Keratinocyte (primary cell): ENCODE results near the gene TRMT112. TPM values are rescaled to one million over a fixed set of nuclear protein-coding genes. Genes with fewer than 3 reads are reported as not detected.
A peak's percentile ranks its signal among the peaks of the same experiment; 100 is the strongest.

Source experiments
- DNase-seq: peaks from one replicate; pipeline ENCODE4 v3.0.0-alpha.2; 2011; ENCODE audit warnings: low read depth, missing footprints, low spot score
- FAIRE-seq: peaks from 2 replicates; lab custom pipeline; 2011; peaks lifted over from hg19 to GRCh38; lab: Jason Lieb, UNC
- H2AFZ ChIP-seq: 2 replicates; pipeline ENCODE4 v1.6.0; 2012; ENCODE audit warnings: low read length, control low read depth, inconsistent platforms; ENCODE audit not compliant: control insufficient read depth
- H3K27ac ChIP-seq: 2 replicates; pipeline ENCODE4 v1.5.1; 2011; ENCODE audit warnings: low read length; ENCODE audit not compliant: control insufficient read depth, insufficient read depth
- H3K27me3 ChIP-seq: 3 replicates; pipeline ENCODE4 v1.6.0; 2011; ENCODE audit warnings: low read length; ENCODE audit not compliant: control insufficient read depth, insufficient read depth; ENCODE audit errors: extremely low read depth
- H3K36me3 ChIP-seq, 2 experiments: 2 replicates in 1 of 2; 3 replicates in 1 of 2; pipeline ENCODE4 v1.5.1; 2011; ENCODE audit warnings: low read length in 2 of 2, mild to moderate bottlenecking in 1 of 2; ENCODE audit not compliant: control insufficient read depth in 2 of 2, insufficient read depth in 2 of 2; ENCODE audit errors: extremely low read depth in 1 of 2
- H3K4me1 ChIP-seq: 3 replicates; pipeline ENCODE4 v1.5.1; 2011; ENCODE audit warnings: low read length; ENCODE audit not compliant: control insufficient read depth, insufficient read depth; ENCODE audit errors: extremely low read depth
- H3K4me2 ChIP-seq: 3 replicates; pipeline ENCODE4 v1.6.0; 2011; ENCODE audit warnings: low read depth, low read length; ENCODE audit not compliant: control insufficient read depth, insufficient read depth; ENCODE audit errors: extremely low read depth
- H3K4me3 ChIP-seq, 3 experiments: fragments of 200-600 bp in 1 of 3; sonication (generic) in 1 of 3; 2 replicates in 2 of 3; 3 replicates in 1 of 3; pipeline ENCODE4 v1.5.1; 2011 to 2016; ENCODE audit warnings: low read length in 3 of 3, mild to moderate bottlenecking in 3 of 3, control low read depth in 2 of 3, inconsistent platforms in 1 of 3, low read depth in 1 of 3, mixed read lengths in 1 of 3, mixed run types in 1 of 3, moderate library complexity in 1 of 3; ENCODE audit not compliant: control insufficient read depth in 2 of 3, insufficient read depth in 2 of 3; ENCODE audit errors: extremely low read depth in 1 of 3
- H3K79me2 ChIP-seq: 2 replicates; pipeline ENCODE4 v1.6.0; 2012; ENCODE audit warnings: low read length; ENCODE audit not compliant: control insufficient read depth, insufficient read depth
- H3K9ac ChIP-seq: 3 replicates; pipeline ENCODE4 v1.6.0; 2011; ENCODE audit warnings: low read length; ENCODE audit not compliant: control insufficient read depth, insufficient read depth; ENCODE audit errors: extremely low read depth
- H3K9me1 ChIP-seq: 3 replicates; pipeline ENCODE4 v1.6.0; 2011; ENCODE audit warnings: low read length; ENCODE audit not compliant: control insufficient read depth, insufficient read depth; ENCODE audit errors: extremely low read depth
- H3K9me3 ChIP-seq: 2 replicates; pipeline ENCODE4 v1.5.1; 2012; ENCODE audit warnings: low read depth, low read length; ENCODE audit not compliant: control insufficient read depth
- H4K20me1 ChIP-seq: 3 replicates; pipeline ENCODE4 v1.6.0; 2011; ENCODE audit warnings: low read length; ENCODE audit not compliant: control insufficient read depth, insufficient read depth; ENCODE audit errors: extremely low read depth
- EZH2 ChIP-seq: IDR thresholded peaks from one replicate; pipeline ENCODE4 v1.6.1; 2012; ENCODE audit warnings: inconsistent platforms, mild to moderate bottlenecking, low read length, moderate library complexity
- dilution Hi-C: fragments of 300-500 bp; cut with MboI; formaldehyde crosslinking; loops from one replicate; pipeline ENCODE4 v1.7.0; 2020; ENCODE audit warnings: low sequenced_read_pairs; ENCODE audit not compliant: extremely low pct_ligation_motif_present
- polyA plus RNA-seq, 5 experiments: library from polyadenylated mRNA; depleted of rRNA in 3 of 5; stranded (reverse) in 3 of 5; stranded (forward) in 1 of 5; unstranded in 1 of 5; fragments of >200 nt; gene quantifications; 1 replicate in 1 of 5; 2 replicates in 3 of 5; 3 replicates in 1 of 5; pipeline versions ENCODE4 v1.2.1 to v1.2.3, GENCODE V29; 2011 to 2012; ENCODE audit warnings: missing spikeins in 2 of 5, low read depth in 1 of 5, low replicate concordance in 1 of 5
- TF ChIP-seq, protein P1 (sequence below), 3 experiments: IDR thresholded peaks in 1 of 3; conservative IDR thresholded peaks in 1 of 3; optimal IDR thresholded peaks in 1 of 3; 2 replicates in 2 of 3; 3 replicates in 1 of 3; pipeline versions ENCODE3 to v1.5.1; 2011; ENCODE audit warnings: low read length in 3 of 3, mild to moderate bottlenecking in 3 of 3, moderate library complexity in 2 of 3, control low read depth in 1 of 3, inconsistent platforms in 1 of 3; ENCODE audit not compliant: insufficient read depth in 2 of 3; ENCODE audit errors: extremely low read depth in 1 of 3

TRMT112 gene
- polyA plus RNA-seq, 1 donor (not counting 4 experiments of a cell fraction or from before 2014, with no cell fraction given) = 408 TPM

DNA sequence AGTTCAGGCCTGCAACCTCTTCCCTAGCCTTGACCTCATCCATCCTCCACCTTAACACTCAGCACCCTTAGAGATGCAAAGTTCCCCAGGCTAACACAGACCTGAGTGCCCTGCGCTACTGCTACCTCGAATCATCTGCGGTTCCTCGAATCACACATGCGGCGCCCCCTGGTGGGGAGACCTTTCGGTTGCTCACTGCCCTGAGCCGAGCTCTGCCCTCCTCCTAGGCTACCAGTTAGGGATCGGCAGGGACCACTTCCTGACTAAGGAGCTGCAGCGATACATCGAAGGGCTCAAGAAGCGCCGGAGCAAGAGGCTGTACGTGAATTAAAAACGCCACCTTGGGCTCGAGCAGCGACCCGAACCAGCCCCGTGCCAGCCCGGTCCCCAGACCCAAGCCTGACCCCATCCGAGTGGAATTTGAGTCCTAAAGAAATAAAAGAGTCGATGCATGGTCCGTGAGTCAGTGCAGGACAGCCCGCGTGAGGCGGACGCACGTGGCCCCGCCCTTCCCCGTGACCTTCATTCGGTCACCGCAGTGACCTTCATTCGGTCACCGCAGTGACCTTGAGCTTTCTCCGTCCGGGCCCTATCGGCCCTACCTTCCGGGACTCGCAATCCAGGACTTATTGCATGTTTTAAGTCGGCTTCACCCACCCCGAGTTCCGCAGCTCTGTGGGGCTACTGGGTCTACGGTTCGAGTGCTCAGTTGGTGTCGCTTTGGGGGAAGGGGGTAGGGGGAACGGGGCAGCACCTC lies 12.9 kb downstream of the TRMT112 start:
- Histone ChIP-seq H3K4me1 (peaks cover 30% of the 10 kb centered on the region), H2AFZ (peak overlapping the region; percentile 42), H3K4me3 (peak overlapping the region; percentile 58 to 78 (median 78)), H3K27me3 (peaks cover 15% of the 10 kb centered on the region), H3K27ac (peak overlapping the region; percentile 85), H3K9ac (peak overlapping the region; percentile 80), H3K4me2 (peak overlapping the region; percentile 92), H3K79me2 (peaks cover 19% of the 10 kb centered on the region), H4K20me1 (no peaks in the 10 kb centered on the region), H3K9me1 (no peaks in the 10 kb centered on the region), H3K36me3 (no peaks in the 10 kb centered on the region), H3K9me3 (no peaks in the 10 kb centered on the region)
- dilution Hi-C loops = no loop called here
- DNase-seq (no peak), FAIRE-seq (peak; percentile 62)
- no peak for TF ChIP-seq EZH2
- TF ChIP-seq, protein P1, sequence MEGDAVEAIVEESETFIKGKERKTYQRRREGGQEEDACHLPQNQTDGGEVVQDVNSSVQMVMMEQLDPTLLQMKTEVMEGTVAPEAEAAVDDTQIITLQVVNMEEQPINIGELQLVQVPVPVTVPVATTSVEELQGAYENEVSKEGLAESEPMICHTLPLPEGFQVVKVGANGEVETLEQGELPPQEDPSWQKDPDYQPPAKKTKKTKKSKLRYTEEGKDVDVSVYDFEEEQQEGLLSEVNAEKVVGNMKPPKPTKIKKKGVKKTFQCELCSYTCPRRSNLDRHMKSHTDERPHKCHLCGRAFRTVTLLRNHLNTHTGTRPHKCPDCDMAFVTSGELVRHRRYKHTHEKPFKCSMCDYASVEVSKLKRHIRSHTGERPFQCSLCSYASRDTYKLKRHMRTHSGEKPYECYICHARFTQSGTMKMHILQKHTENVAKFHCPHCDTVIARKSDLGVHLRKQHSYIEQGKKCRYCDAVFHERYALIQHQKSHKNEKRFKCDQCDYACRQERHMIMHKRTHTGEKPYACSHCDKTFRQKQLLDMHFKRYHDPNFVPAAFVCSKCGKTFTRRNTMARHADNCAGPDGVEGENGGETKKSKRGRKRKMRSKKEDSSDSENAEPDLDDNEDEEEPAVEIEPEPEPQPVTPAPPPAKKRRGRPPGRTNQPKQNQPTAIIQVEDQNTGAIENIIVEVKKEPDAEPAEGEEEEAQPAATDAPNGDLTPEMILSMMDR (optimal IDR thresholded peaks at IDR 0.05 in 1 of 3, IDR thresholded peaks at IDR 0.05 in 1 of 3, conservative IDR thresholded peaks at IDR 0.05 in 1 of 3; ENCODE audit: extremely low read depth in 1 of 3, insufficient read depth in 2 of 3, low read length in 3 of 3) = peak; percentile 89 to 96 (median 94)

DNA sequence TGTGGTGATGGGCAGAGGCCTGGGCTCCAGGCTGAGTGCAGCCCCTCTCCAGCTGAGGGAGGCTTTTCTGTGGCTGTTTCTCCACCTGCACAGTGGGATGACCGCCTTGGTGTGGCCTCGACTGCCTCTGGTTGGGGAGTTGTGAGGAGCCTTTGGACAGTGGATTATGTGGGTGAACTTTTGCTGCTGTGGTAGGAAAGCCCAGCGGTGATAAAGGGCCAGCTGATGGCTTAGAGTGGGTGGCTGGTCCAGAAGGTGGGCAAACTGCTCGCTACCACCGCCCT lies 13.4 kb downstream of the TRMT112 start:
- H4K20me1 ChIP-seq = no peaks in the 10 kb centered on the region
- no peak for FAIRE-seq
- TF ChIP-seq, protein P1 (optimal IDR thresholded peaks at IDR 0.05 in 1 of 3, IDR thresholded peaks at IDR 0.05 in 1 of 3, conservative IDR thresholded peaks at IDR 0.05 in 1 of 3; ENCODE audit: extremely low read depth in 1 of 3, insufficient read depth in 2 of 3, low read length in 3 of 3) = no peak
- no peak for TF ChIP-seq EZH2
- peaks cover 20% of the 10 kb centered on the region for H3K27me3 ChIP-seq
- peak overlapping the region in 1 of 3 experiments; percentile 78 for H3K4me3 ChIP-seq
- no peaks in the 10 kb centered on the region for H3K9me1 ChIP-seq
- peaks cover 31% of the 10 kb centered on the region for H3K4me1 ChIP-seq
- H3K79me2 ChIP-seq = peaks cover 19% of the 10 kb centered on the region
- H3K27ac ChIP-seq = no peak overlapping the region
- H3K9me3 ChIP-seq = no peaks in the 10 kb centered on the region
- no peaks in the 10 kb centered on the region for H3K36me3 ChIP-seq
- H2AFZ ChIP-seq = no peak overlapping the region
- peak overlapping the region; percentile 80 for H3K9ac ChIP-seq
- dilution Hi-C loops = no loop called here
- H3K4me2 ChIP-seq = peak overlapping the region; percentile 92
- DNase-seq = no peak
